Astrocyte (in vitro differentiated cells and primary cell): ENCODE data around the gene HTR5A. TPM values are rescaled to one million over a fixed set of nuclear protein-coding genes. Genes with fewer than 3 reads are reported as not detected.

Experiments
- DNase-seq: peaks from one replicate; pipeline ENCODE4 v3.0.0-alpha.2; 2010; ENCODE audit warnings: low read depth
- FAIRE-seq: peaks from 2 replicates; lab custom pipeline; 2011; peaks lifted over from hg19 to GRCh38; lab: Jason Lieb, UNC
- H2AFZ ChIP-seq: 2 replicates; pipeline ENCODE4 v1.6.0; 2012; ENCODE audit warnings: low read depth, low read length, inconsistent platforms
- H3K27ac ChIP-seq: 2 replicates; pipeline ENCODE4 v1.5.1; 2011; ENCODE audit warnings: low read depth, low read length, inconsistent platforms
- H3K27me3 ChIP-seq: 2 replicates; pipeline ENCODE4 v1.6.0; 2011; ENCODE audit warnings: low read length, inconsistent platforms; ENCODE audit not compliant: insufficient read depth
- H3K36me3 ChIP-seq: 2 replicates; pipeline ENCODE4 v1.5.1; 2011; ENCODE audit warnings: low read length, inconsistent platforms; ENCODE audit not compliant: insufficient read depth
- H3K4me1 ChIP-seq: 2 replicates; pipeline ENCODE4 v1.5.1; 2011; ENCODE audit warnings: low read length, inconsistent platforms; ENCODE audit not compliant: insufficient read depth
- H3K4me2 ChIP-seq: 2 replicates; pipeline ENCODE4 v1.6.0; 2012; ENCODE audit warnings: low read length, inconsistent platforms
- H3K4me3 ChIP-seq: 2 replicates; pipeline ENCODE4 v1.5.1; 2011; ENCODE audit warnings: low read depth, mild to moderate bottlenecking, low read length, inconsistent platforms; ENCODE audit not compliant: insufficient read depth
- H3K79me2 ChIP-seq: 2 replicates; pipeline ENCODE4 v1.6.0; 2012; ENCODE audit warnings: mild to moderate bottlenecking, low read length, inconsistent platforms; ENCODE audit not compliant: insufficient read depth
- H3K9ac ChIP-seq: 2 replicates; pipeline ENCODE4 v1.6.0; 2012; ENCODE audit warnings: mild to moderate bottlenecking, low read length, inconsistent platforms
- H3K9me3 ChIP-seq: 2 replicates; pipeline ENCODE4 v1.5.1; 2012; ENCODE audit warnings: low read depth, mild to moderate bottlenecking, low read length, inconsistent platforms; ENCODE audit not compliant: insufficient read depth
- H4K20me1 ChIP-seq: 2 replicates; pipeline ENCODE4 v1.6.0; 2012; ENCODE audit warnings: low read length, inconsistent platforms; ENCODE audit not compliant: insufficient read depth
- H3K27ac Mint-ChIP-seq: one replicate; pipeline ENCODE4 v1.8.0; 2021; ENCODE audit warnings: mild to moderate bottlenecking, mixed read lengths; ENCODE audit not compliant: unreplicated experiment
- H3K27me3 Mint-ChIP-seq: one replicate; pipeline ENCODE4 v1.8.0; 2021; ENCODE audit warnings: low read depth, mixed read lengths; ENCODE audit not compliant: unreplicated experiment
- H3K36me3 Mint-ChIP-seq: one replicate; pipeline ENCODE4 v1.8.0; 2021; ENCODE audit warnings: low read depth, mixed read lengths; ENCODE audit not compliant: unreplicated experiment
- H3K4me1 Mint-ChIP-seq: one replicate; pipeline ENCODE4 v1.8.0; 2021; ENCODE audit warnings: low read depth, mixed read lengths; ENCODE audit not compliant: unreplicated experiment
- H3K4me3 Mint-ChIP-seq: one replicate; pipeline ENCODE4 v1.8.0; 2021; ENCODE audit warnings: mild to moderate bottlenecking, moderate library complexity, mixed read lengths; ENCODE audit not compliant: unreplicated experiment
- H3K9me3 Mint-ChIP-seq: one replicate; pipeline ENCODE4 v1.8.0; 2021; ENCODE audit warnings: mild to moderate bottlenecking, mixed read lengths; ENCODE audit not compliant: unreplicated experiment
- CTCF ChIP-seq: IDR thresholded peaks from 2 replicates; pipeline ENCODE4 v1.5.1; 2011; ENCODE audit warnings: low read depth, mild to moderate bottlenecking, inconsistent platforms, low read length, moderate library complexity; ENCODE audit not compliant: insufficient read depth
- EZH2 ChIP-seq: IDR thresholded peaks from 2 replicates; pipeline ENCODE4 v1.6.1; 2012; ENCODE audit warnings: mild to moderate bottlenecking, low read length, inconsistent platforms; ENCODE audit not compliant: insufficient read depth
- total RNA-seq: library from RNA; stranded (reverse); gene quantifications from 2 replicates; pipeline ENCODE4 v1.2.1, GENCODE V29; 2021

HTR5A gene
- total RNA-seq, 1 donor from 2014 or later = not detected

- no peak for TF ChIP-seq CTCF
- TF ChIP-seq EZH2 = no peak
- Histone ChIP-seq H3K27ac (no peak overlapping the region), H3K4me3 (no peak overlapping the region), H3K9me3 (no peaks in the 10 kb centered on the region), H3K9ac (no peak overlapping the region), H4K20me1 (no peaks in the 10 kb centered on the region), H2AFZ (no peak overlapping the region), H3K4me2 (no peak overlapping the region), H3K79me2 (no peaks in the 10 kb centered on the region), H3K36me3 (no peaks in the 10 kb centered on the region), H3K27me3 (no peaks in the 10 kb centered on the region), H3K4me1 (no peaks in the 10 kb centered on the region)
- Mint-ChIP-seq H3K36me3 (peaks cover 2% of the 10 kb centered on the region), H3K9me3 (peaks cover 5% of the 10 kb centered on the region), H3K27ac (no peak overlapping the region), H3K4me3 (no peak overlapping the region), H3K27me3 (peaks cover 13% of the 10 kb centered on the region), H3K4me1 (no peaks in the 10 kb centered on the region)
- DNase-seq (no peak), FAIRE-seq (no peak)
Measured at GRCh38 chr7:155093596-155093995, 23.5 kb downstream of the HTR5A start.

GRCh38 chr7:155094636-155095135 lies 24.6 kb downstream of the HTR5A start:
- H3K27ac ChIP-seq = no peak overlapping the region
- Mint-ChIP-seq H3K27ac (no peak overlapping the region), H3K4me1 (no peaks in the 10 kb centered on the region), H3K27me3 (peaks cover 21% of the 10 kb centered on the region), H3K4me3 (no peak overlapping the region), H3K36me3 (peaks cover 2% of the 10 kb centered on the region), H3K9me3 (peaks cover 6% of the 10 kb centered on the region)
- H3K9ac ChIP-seq = no peak overlapping the region
- no peaks in the 10 kb centered on the region for H4K20me1 ChIP-seq
- no peaks in the 10 kb centered on the region for H3K36me3 ChIP-seq
- no peaks in the 10 kb centered on the region for H3K4me1 ChIP-seq
- H3K4me2 ChIP-seq = no peak overlapping the region
- H3K79me2 ChIP-seq = no peaks in the 10 kb centered on the region
- no peak overlapping the region for H2AFZ ChIP-seq
- H3K4me3 ChIP-seq = no peak overlapping the region
- no peaks in the 10 kb centered on the region for H3K27me3 ChIP-seq
- TF ChIP-seq CTCF (no peak), EZH2 (no peak)
- no peak for FAIRE-seq
- DNase-seq = no peak
- no peaks in the 10 kb centered on the region for H3K9me3 ChIP-seq

- TF ChIP-seq EZH2 (no peak), CTCF (no peak)
- no peak overlapping the region for H3K4me3 Mint-ChIP-seq
- no peaks in the 10 kb centered on the region for H3K79me2 ChIP-seq
Measured at GRCh38 chr7:155097338-155097737, 27.2 kb downstream of the HTR5A start.

More at GRCh38 chr7:155097338-155097737, 27.2 kb downstream of the HTR5A start:
- Histone ChIP-seq H3K4me2 (no peak overlapping the region), H2AFZ (no peak overlapping the region), H3K27me3 (no peaks in the 10 kb centered on the region), H3K4me1 (no peaks in the 10 kb centered on the region), H4K20me1 (no peaks in the 10 kb centered on the region), H3K36me3 (no peaks in the 10 kb centered on the region), H3K9me3 (no peaks in the 10 kb centered on the region), H3K27ac (no peak overlapping the region), H3K9ac (no peak overlapping the region), H3K4me3 (no peak overlapping the region)
- no peak for FAIRE-seq
- H3K36me3 Mint-ChIP-seq = peaks cover 2% of the 10 kb centered on the region
- H3K27ac Mint-ChIP-seq = no peak overlapping the region
- peaks cover 35% of the 10 kb centered on the region for H3K27me3 Mint-ChIP-seq
- peaks cover 6% of the 10 kb centered on the region for H3K9me3 Mint-ChIP-seq
- DNase-seq = no peak
- H3K4me1 Mint-ChIP-seq = no peaks in the 10 kb centered on the region
